ENCODE results near the gene COX6B2. TPM values are rescaled to one million over a fixed set of nuclear protein-coding genes. Genes with fewer than 3 reads are reported as not detected.

Gene COX6B2
- total and polyA plus RNA-seq, 3 experiments from 2014 or later = not detected

DNA sequence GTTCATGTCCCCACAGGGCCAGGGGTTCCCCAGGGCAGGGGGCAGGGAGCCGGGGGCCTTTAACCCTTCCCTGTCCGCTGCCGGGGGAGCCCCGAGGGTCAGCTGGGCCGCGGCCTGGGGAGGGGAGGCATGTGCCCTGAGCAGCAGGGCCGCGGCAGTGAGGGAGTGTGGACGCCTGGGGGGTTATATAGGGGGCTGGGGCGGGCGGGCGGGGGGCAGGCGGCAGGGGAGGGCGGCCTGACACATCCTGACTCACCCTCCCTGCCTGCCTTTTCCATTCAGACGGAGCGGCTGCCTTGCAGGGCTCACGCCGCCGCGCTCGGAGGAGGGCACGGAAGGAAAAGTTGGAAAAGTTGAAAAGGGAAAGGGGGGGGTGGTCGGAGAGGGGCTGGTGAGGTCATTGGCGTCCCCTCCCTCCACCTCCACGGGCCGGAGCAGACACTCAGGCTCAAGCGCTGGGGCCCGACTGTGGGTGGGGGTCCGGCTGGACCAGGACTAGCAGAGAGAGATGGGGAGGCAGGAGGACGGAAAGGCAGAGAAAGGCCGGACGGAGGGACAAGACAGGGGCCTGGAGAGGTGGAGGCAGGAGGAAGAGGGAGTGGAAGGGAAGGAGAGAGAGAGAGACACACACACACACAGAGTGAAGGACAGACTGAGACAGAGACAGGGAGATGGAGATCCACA, 15.9 kb upstream of the COX6B2 start, which contains the start of gene IL11:
Gene IL11 (minus strand): TSS at position 159 of the 684 bp plus-strand sequence. CDS start 153 bp downstream, at position 6.
- H3K36me3 Mint-ChIP-seq = peaks cover 0 to 4% (median 0%) of the 10 kb centered on the region in 3 donors
- POLR2A ChIA-PET = no interaction called here
- H3K27ac Mint-ChIP-seq = peak within 1 kb of the TSS in 4 of 8 donors; percentile 9 to 71 (median 49)
- peak within 1 kb of the TSS; percentile 36 to 75 (median 71) for H3K4me3 Mint-ChIP-seq
- peaks cover 6% of the 10 kb centered on the region for H3K4me1 ChIP-seq (ENCODE audit: insufficient read depth, low read length)
- H3K27me3 ChIP-seq (ENCODE audit: insufficient read depth, low read length, poor library complexity, severe bottlenecking) = peaks cover 30% of the 10 kb centered on the region
- no peak within 1 kb of the TSS for H3K27ac ChIP-seq (ENCODE audit: low read depth, low read length)
- CTCF ChIA-PET = no interaction called here
- peaks cover 0 to 2% (median 0%) of the 10 kb centered on the region in 5 donors for H3K9me3 Mint-ChIP-seq
- H3K4me1 Mint-ChIP-seq = peaks cover 7 to 13% (median 8%) of the 10 kb centered on the region in 3 donors
- no peaks in the 10 kb centered on the region for H3K36me3 ChIP-seq (ENCODE audit: insufficient read depth, low read length)
- H3K4me3 ChIP-seq (ENCODE audit: low read length) = no peak within 1 kb of the TSS
- H3K9me3 ChIP-seq (ENCODE audit: low read length) = no peaks in the 10 kb centered on the region
- H3K27me3 Mint-ChIP-seq = peaks cover 30 to 52% of the 10 kb centered on the region in 2 donors
- no peak for DNase-seq

DNA sequence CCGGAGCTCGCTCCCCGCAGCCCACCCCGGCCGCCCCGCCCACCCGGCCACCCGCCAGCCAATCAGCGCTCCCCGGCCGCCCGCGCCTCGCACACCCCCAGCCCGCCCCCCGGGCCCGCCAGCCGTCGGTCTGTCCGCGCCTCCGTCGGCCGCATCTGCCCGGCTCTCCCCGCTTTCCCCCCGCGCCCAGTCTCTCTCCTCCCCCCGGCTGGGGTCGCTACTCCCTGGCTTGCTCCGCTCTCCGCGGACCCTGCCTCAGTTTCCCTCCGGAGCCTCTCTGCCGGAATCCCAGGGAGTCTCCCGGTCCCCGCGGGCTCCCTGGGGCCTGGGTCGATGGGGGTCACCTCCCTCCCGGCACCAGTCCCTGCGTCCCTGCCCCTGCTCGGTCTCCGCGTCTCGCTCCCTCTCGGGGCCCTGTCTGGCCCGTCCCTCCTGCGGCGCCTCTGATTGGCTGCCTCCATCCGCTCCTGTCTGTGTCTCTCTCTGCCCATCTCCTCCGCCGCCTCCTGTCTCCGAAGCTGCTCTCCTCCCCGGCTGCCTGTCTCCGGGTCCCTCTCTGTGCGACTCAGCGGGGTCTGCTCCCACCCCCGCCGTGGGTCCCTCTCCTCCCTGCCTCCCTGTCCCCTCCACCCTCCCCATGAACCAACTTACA, 15.3 kb upstream of the COX6B2 start:
- peaks cover 0 to 4% (median 0%) of the 10 kb centered on the region in 3 donors for H3K36me3 Mint-ChIP-seq
- peaks cover 28 to 55% of the 10 kb centered on the region in 2 donors for H3K27me3 Mint-ChIP-seq
- H3K9me3 Mint-ChIP-seq = peaks cover 0 to 2% (median 0%) of the 10 kb centered on the region in 5 donors
- no peak overlapping the region for H3K27ac ChIP-seq (ENCODE audit: low read depth, low read length)
- H3K36me3 ChIP-seq (ENCODE audit: insufficient read depth, low read length) = no peaks in the 10 kb centered on the region
- H3K4me1 ChIP-seq (ENCODE audit: insufficient read depth, low read length) = peaks cover 6% of the 10 kb centered on the region
- peak overlapping the region in 6 of 7 donors; percentile 36 to 75 (median 72) for H3K4me3 Mint-ChIP-seq
- peak in 4 of 5 donors; percentile 22 to 31 (median 24) for DNase-seq
- H3K4me3 ChIP-seq (ENCODE audit: low read length) = no peak overlapping the region
- H3K27ac Mint-ChIP-seq = peak overlapping the region in 2 of 8 donors; percentile 35 to 63
- peaks cover 27% of the 10 kb centered on the region for H3K27me3 ChIP-seq (ENCODE audit: insufficient read depth, low read length, poor library complexity, severe bottlenecking)
- CTCF ChIA-PET = no interaction called here
- peaks cover 7 to 13% (median 8%) of the 10 kb centered on the region in 3 donors for H3K4me1 Mint-ChIP-seq
- H3K9me3 ChIP-seq (ENCODE audit: low read length) = no peaks in the 10 kb centered on the region
- POLR2A ChIA-PET = interaction anchor here (0.6 kb wide), 1 partner anchor 102 kb away, joined by 5 read pairs; no protein-coding TSS in a partner anchor

DNA sequence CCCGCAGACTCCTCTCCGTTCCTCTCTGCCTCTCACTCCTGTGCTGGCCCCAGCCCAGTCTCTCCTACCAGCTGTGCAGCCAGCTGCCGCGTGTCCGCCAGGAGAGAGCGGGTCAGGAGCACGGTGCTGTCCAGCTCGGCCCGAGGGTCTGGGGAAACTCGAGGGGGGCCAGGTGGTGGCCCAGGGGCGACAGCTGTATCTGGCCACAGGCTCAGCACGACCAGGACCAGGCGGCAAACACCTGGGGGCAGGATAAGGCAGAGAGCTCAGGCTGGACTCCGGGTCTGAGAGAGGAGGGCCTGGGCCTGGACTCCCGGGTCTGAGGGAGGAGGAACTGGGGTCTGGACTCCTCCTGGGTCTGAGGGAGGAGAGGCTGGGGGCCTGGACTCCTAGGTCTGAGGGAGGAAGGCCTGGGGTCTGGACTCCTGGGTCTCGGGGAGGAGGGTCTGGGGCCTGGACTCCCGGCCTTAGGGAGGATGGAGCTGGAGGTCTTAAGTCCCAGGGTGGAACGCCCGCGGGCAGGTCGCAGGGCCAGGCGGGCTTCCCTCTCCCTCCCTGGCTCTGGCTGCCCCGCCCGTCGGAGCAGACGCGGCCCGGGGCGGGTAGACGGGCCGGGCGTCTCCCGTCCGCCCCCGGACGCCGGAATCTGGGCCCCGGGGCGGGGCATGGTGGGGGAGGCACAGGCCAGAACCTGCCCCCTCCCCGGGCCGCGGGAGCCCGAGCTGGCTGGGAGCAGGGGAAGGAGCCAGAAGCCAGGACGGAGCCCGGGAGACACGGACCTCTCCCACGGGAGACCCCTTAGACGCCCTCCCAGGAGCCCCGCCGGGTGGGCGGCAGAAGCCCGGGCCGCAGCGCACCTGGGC, 14.4 kb upstream of the COX6B2 start:
- Histone ChIP-seq H3K27me3 (ENCODE audit: insufficient read depth, low read length, poor library complexity, severe bottlenecking) (peaks cover 27% of the 10 kb centered on the region), H3K36me3 (ENCODE audit: insufficient read depth, low read length) (no peaks in the 10 kb centered on the region), H3K9me3 (ENCODE audit: low read length) (no peaks in the 10 kb centered on the region), H3K4me1 (ENCODE audit: insufficient read depth, low read length) (peaks cover 6% of the 10 kb centered on the region), H3K4me3 (ENCODE audit: low read length) (no peak overlapping the region), H3K27ac (ENCODE audit: low read depth, low read length) (no peak overlapping the region)
- peaks cover 7 to 12% (median 8%) of the 10 kb centered on the region in 3 donors for H3K4me1 Mint-ChIP-seq
- POLR2A ChIA-PET = interaction anchor here (0.6 kb wide), 1 partner anchor 101 kb away, joined by 5 read pairs; no protein-coding TSS in a partner anchor
- H3K9me3 Mint-ChIP-seq = peaks cover 0 to 2% (median 0%) of the 10 kb centered on the region in 5 donors
- H3K27ac Mint-ChIP-seq = no peak overlapping the region
- peaks cover 27 to 53% of the 10 kb centered on the region in 2 donors for H3K27me3 Mint-ChIP-seq
- CTCF ChIA-PET = interaction anchor here (1.1 kb wide), 1 partner anchor 76 kb away, joined by 3 read pairs; no protein-coding TSS in a partner anchor
- H3K4me3 Mint-ChIP-seq = peak overlapping the region in 2 of 7 donors; percentile 5 to 54
- peaks cover 0 to 4% (median 0%) of the 10 kb centered on the region in 3 donors for H3K36me3 Mint-ChIP-seq
- peak in 1 of 5 donors; percentile 21 for DNase-seq

DNA sequence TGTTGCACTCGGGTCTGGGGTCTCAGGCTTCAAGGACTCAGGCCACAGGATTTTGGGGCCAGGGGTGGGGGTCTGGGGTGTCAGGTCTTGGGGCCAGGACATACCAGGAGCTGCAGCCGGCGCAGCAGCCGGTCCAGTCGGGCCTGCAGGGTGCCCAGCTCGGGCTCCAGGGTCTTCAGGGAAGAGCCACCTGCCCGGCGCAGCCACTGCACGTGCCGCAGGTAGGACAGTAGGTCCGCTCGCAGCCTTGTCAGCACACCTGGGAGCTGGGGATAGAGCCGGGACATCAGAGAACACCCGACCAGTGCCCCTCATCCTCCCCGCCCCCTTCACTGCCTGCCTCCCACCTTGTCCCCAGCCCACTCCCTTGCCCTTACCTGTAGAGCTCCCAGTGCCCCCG, 13.6 kb upstream of the COX6B2 start:
- H3K9me3 ChIP-seq (ENCODE audit: low read length) = no peaks in the 10 kb centered on the region
- H3K4me1 Mint-ChIP-seq = peaks cover 4 to 7% (median 5%) of the 10 kb centered on the region in 3 donors
- ChIA-PET CTCF (interaction anchor here (1.1 kb wide), 1 partner anchor 75 kb away, joined by 3 read pairs; no protein-coding TSS in a partner anchor), POLR2A (no interaction called here)
- peaks cover 6% of the 10 kb centered on the region for H3K4me1 ChIP-seq (ENCODE audit: insufficient read depth, low read length)
- H3K27me3 Mint-ChIP-seq = peaks cover 23 to 48% of the 10 kb centered on the region in 2 donors
- no peak overlapping the region for H3K27ac Mint-ChIP-seq
- no peak for DNase-seq
- peaks cover 27% of the 10 kb centered on the region for H3K27me3 ChIP-seq (ENCODE audit: insufficient read depth, low read length, poor library complexity, severe bottlenecking)
- peaks cover 0 to 4% (median 0%) of the 10 kb centered on the region in 3 donors for H3K36me3 Mint-ChIP-seq
- H3K9me3 Mint-ChIP-seq = peaks cover 0 to 2% (median 0%) of the 10 kb centered on the region in 5 donors
- no peak overlapping the region for H3K4me3 ChIP-seq (ENCODE audit: low read length)
- H3K4me3 Mint-ChIP-seq = peak overlapping the region in 1 of 7 donors; percentile 5
- H3K27ac ChIP-seq (ENCODE audit: low read depth, low read length) = no peak overlapping the region
- H3K36me3 ChIP-seq (ENCODE audit: insufficient read depth, low read length) = no peaks in the 10 kb centered on the region

DNA sequence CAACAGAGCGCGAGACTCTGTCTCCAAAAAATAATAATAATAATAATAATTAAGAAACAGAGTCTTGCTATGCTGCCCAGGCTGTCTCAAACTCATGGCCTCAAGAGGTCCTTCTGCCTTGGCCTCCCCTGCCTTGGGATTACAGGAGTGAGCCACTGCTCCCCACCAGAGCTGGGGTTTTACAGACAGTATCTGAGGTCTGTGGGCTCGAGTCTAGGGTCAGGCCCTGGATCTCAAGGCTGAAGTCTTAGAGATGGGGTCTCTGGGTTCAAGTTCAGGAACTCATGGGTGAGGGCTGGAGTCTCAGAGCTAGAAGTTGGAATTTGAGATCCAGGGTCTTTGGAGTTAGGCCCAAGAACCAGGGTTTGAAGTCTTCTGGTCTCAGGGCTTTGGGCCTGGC, 12.3 kb upstream of the COX6B2 start:
- Mint-ChIP-seq H3K4me3 (no peak overlapping the region), H3K4me1 (peaks cover 4 to 7% (median 5%) of the 10 kb centered on the region in 3 donors), H3K9me3 (peaks cover 0 to 2% (median 0%) of the 10 kb centered on the region in 5 donors), H3K36me3 (peaks cover 0 to 4% (median 0%) of the 10 kb centered on the region in 3 donors), H3K27ac (no peak overlapping the region), H3K27me3 (peaks cover 17 to 41% of the 10 kb centered on the region in 2 donors)
- no peak overlapping the region for H3K4me3 ChIP-seq (ENCODE audit: low read length)
- H3K4me1 ChIP-seq (ENCODE audit: insufficient read depth, low read length) = peaks cover 6% of the 10 kb centered on the region
- no peaks in the 10 kb centered on the region for H3K36me3 ChIP-seq (ENCODE audit: insufficient read depth, low read length)
- ChIA-PET POLR2A (interaction anchor here (0.6 kb wide), 1 partner anchor 47 kb away, joined by 7 read pairs; no protein-coding TSS in a partner anchor), CTCF (interaction anchor here (1.1 kb wide), 1 partner anchor 65 kb away, joined by 3 read pairs; no protein-coding TSS in a partner anchor)
- no peak for DNase-seq
- H3K27ac ChIP-seq (ENCODE audit: low read depth, low read length) = no peak overlapping the region
- peaks cover 15% of the 10 kb centered on the region for H3K27me3 ChIP-seq (ENCODE audit: insufficient read depth, low read length, poor library complexity, severe bottlenecking)
- H3K9me3 ChIP-seq (ENCODE audit: low read length) = no peaks in the 10 kb centered on the region

DNA sequence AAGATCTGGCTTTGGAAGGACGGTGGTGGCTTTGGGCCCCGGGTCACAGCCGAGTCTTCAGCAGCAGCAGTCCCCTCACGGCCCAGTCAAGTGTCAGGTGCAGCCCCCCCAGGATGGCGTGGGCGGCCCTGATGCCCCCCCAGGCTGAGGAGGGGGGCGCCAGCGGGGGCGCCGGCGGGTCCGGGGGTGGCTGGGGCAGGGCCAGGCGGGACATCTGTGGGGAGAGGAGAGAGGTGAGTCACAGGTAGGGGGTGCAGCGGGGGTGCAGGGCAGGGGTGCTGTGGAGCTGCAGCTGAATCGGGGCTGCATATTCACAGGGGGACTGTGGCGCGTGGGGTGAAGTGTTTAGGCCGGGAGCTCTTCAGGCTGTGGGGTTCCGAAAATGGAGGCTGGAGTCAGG, 11.4 kb upstream of the COX6B2 start:
- Mint-ChIP-seq H3K4me3 (no peak overlapping the region), H3K36me3 (peaks cover 0 to 4% (median 0%) of the 10 kb centered on the region in 3 donors), H3K9me3 (peaks cover 0 to under 1% (median 0%) of the 10 kb centered on the region in 5 donors), H3K27me3 (peaks cover 10 to 33% of the 10 kb centered on the region in 2 donors), H3K4me1 (peaks cover 4 to 7% (median 5%) of the 10 kb centered on the region in 3 donors), H3K27ac (no peak overlapping the region)
- ChIA-PET POLR2A (no interaction called here), CTCF (no interaction called here)
- DNase-seq = no peak
- Histone ChIP-seq H3K9me3 (ENCODE audit: low read length) (no peaks in the 10 kb centered on the region), H3K27me3 (ENCODE audit: insufficient read depth, low read length, poor library complexity, severe bottlenecking) (peaks cover 11% of the 10 kb centered on the region), H3K36me3 (ENCODE audit: insufficient read depth, low read length) (no peaks in the 10 kb centered on the region), H3K27ac (ENCODE audit: low read depth, low read length) (no peak overlapping the region), H3K4me1 (ENCODE audit: insufficient read depth, low read length) (peaks cover 6% of the 10 kb centered on the region), H3K4me3 (ENCODE audit: low read length) (no peak overlapping the region)

DNA sequence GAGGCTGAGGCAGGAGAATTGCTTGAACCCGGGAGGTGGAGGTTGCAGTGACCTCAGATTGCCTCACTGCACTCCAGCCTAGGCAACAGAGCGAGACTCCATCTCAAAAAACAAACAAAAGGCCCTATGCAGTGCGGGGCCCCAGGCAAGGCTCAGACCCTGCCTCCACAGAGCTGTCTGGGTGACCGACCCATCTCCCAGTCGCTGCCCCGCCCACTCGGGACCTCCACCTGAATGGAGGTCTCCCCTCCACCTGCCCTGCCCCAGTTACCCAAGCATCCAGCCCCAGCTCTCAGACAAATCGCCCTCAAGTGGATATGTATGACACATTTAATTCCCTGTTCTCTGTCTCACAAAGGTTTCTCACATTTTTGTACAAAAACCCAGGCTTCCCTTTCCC, 10.7 kb upstream of the COX6B2 start:
- Mint-ChIP-seq H3K36me3 (peaks cover 0 to 2% (median 0%) of the 10 kb centered on the region in 3 donors), H3K27ac (no peak overlapping the region), H3K4me1 (peaks cover 2 to 5% (median 4%) of the 10 kb centered on the region in 3 donors), H3K9me3 (no peaks in the 10 kb centered on the region), H3K4me3 (no peak overlapping the region), H3K27me3 (peaks cover 6 to 27% of the 10 kb centered on the region in 2 donors)
- Histone ChIP-seq H3K36me3 (ENCODE audit: insufficient read depth, low read length) (no peaks in the 10 kb centered on the region), H3K9me3 (ENCODE audit: low read length) (no peaks in the 10 kb centered on the region), H3K27ac (ENCODE audit: low read depth, low read length) (no peak overlapping the region), H3K4me3 (ENCODE audit: low read length) (no peak overlapping the region), H3K27me3 (ENCODE audit: insufficient read depth, low read length, poor library complexity, severe bottlenecking) (peaks cover 5% of the 10 kb centered on the region), H3K4me1 (ENCODE audit: insufficient read depth, low read length) (peaks cover 6% of the 10 kb centered on the region)
- POLR2A ChIA-PET = no interaction called here
- CTCF ChIA-PET = no interaction called here
- DNase-seq = no peak

All from CD8-positive, alpha-beta memory T cell (primary cell).